ENCODE data around the gene KIRREL2. TPM values are rescaled to one million over a fixed set of nuclear protein-coding genes. Genes with fewer than 3 reads are reported as not detected.

Gene KIRREL2
- total and polyA plus RNA-seq, 2 of the 8 experiments (the other 6 are each of a cell fraction or from before 2014, with no cell fraction given), result 2.4 to 4.6 TPM

- TF ChIP-seq EZH2 (IDR thresholded peaks at IDR 0.05; ENCODE audit: low read depth, low read length, severe bottlenecking) (peak; percentile 42), SIN3A (conservative IDR thresholded peaks at IDR 0.05 in 1 of 2, IDR thresholded peaks at IDR 0.05 in 1 of 2; ENCODE audit: low read depth in 1 of 2, low read length in 2 of 2) (peak in 1 of 2 experiments; percentile 69; a peak in 1 of 4 replicates), CEBPB (IDR thresholded peaks at IDR 0.05; ENCODE audit: low read depth, low read length) (peak; percentile 76)
Observed at GRCh38 chr19:35845215-35846037, 11.3 kb upstream of the KIRREL2 start (continued).

Data from H1 (cell line).